H54 (cell line): ENCODE measurements around the gene OSBPL10.
A peak's percentile ranks its signal among the peaks of the same experiment; 100 is the strongest.

Source experiments
- DNase-seq: peaks from one replicate; pipeline ENCODE4 v3.0.0; 2011; ENCODE audit warnings: low spot score, mixed read lengths; ENCODE audit not compliant: insufficient read length
- FAIRE-seq: peaks from 3 replicates; lab custom pipeline; 2011; peaks lifted over from hg19 to GRCh38; lab: Jason Lieb, UNC
- POLR2A ChIP-seq: IDR thresholded peaks from 2 replicates; pipeline ENCODE4 v1.6.1; 2011; ENCODE audit warnings: low read depth, mild to moderate bottlenecking, low read length

OSBPL10 gene

DNA sequence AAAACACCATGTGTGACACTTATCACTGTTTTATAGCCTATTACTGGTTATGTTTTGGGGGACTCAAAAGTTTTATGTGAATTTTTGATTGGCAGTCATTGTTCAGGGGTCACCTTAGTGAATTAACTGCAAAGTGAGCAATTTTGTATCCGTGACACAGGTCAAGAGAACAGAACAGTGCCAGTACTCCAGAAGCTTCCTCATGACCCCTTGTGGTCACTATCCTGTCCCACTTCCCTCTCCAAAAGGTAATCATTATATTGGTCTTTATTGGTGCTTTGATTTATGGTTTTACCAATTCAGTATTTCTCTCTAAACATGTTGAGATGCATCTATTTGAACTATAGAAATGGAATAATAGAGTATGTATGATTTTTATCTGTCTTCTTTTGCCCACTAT lies 341.2 kb downstream of the OSBPL10 start:
- no peak for TF ChIP-seq POLR2A
- FAIRE-seq (no peak), DNase-seq (no peak)

DNA sequence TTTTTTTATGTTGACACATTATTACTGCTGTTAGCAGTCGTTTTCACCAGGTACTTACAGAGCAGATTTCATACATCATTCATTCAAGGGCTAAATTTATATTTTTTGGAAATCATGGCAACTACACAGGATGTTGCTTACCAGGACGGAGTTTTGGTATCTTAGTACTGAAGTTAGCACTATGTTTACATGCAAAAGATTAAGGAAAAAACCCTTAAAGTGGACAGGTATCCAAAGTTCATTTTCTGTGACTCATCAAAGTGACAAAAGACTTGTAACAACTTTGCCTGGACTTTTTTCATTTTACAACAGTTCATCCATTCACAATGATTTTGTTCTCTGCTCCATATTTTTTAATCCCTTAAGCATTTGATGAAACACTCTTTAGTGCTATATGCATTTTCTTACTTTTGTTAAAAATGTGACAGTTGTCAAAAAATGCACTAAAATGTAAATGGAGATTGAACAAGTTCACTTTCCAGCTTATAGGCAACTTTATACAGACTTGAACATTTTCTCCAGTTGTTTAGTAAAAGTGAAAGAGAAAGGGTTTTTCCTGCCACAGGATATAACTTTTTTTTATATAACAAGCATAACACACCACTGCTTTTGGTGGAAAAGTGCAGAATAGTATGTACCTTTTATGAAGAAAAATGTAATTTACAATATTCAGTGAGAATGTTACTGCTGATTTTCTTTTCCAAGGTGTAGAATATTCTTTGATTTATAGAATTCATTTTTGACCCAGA lies 344.2 kb downstream of the OSBPL10 start:
- DNase-seq (no peak), FAIRE-seq (peak; percentile 65)
- no peak for TF ChIP-seq POLR2A

DNA sequence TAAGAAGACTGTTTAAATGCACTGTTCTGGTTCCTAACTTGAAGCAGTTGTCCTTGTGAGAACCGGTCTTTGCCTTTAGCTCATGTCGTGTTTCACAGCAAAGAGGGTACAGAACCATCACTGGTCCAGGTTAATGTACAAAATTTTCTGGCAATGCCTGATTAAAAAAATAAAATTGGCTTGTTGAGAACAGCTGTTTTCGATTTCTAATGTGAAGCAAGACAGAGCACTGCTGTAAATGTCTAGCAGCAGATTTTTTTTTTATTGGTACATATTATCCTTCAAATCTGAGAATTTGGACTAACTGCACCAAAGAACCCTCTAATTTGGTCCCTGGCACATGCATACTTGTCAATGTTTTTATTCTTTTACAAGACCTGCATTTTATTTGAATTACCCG lies 345.0 kb downstream of the OSBPL10 start:
- no peak for TF ChIP-seq POLR2A
- DNase-seq (no peak), FAIRE-seq (no peak)

DNA sequence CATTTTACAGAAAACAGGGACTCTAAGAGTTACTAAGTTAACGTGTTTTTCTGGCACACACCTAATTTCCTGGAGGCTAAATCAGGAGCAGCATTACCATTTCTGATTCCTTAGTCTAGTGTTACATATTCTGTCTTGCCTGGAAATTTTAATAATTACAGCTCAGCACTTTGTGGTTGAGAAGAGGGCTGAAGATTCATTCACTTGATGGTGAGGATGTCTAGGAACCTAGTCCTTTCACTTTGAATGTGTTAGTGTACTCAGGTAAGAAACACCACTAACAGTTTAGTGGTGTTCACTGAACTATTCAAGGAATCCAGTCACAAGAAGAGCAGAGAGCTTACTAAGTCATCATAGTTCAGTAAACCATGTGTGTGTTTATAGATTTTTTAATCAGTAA lies 345.5 kb downstream of the OSBPL10 start:
- FAIRE-seq: peak; percentile 30
- DNase-seq: no peak
- no peak for TF ChIP-seq POLR2A

DNA sequence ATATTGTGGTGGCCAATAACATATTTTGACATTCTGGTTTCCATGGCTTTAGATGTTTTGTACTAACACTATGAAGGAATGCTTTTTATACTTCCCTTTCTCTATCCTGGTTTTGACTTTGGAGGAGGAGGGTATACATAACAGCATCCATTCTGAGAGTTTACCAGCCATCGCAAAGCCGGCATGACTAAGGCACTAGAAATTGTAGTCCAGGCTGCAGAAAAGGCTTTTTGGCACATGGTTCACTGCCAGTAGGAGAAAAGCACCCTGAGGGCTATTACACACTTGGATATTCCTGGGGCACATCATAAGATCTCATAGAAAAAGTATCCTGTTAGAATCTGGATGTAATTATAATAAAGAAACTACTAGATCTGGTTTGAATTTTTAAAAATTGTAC lies 346.6 kb downstream of the OSBPL10 start:
- TF ChIP-seq POLR2A: no peak
- DNase-seq (no peak), FAIRE-seq (peak; percentile 30)

DNA sequence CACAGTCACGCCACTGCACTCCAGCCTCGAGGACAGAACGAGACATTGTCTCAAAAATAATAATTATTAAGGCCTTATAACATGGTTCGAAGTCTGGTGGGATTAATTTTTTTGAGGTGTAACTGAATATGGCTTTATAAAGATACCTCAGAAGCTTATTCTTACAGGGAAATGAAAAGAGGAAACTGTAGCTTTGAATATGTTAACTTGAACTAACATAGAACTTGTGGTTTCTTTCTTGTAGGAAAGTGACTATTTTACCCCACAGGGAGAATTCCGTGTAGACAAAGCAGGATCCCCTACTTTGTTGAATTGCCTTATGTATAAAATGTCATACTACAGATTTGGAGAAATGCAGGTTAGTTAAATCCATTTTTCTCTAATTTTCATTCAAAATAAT lies 352.0 kb downstream of the OSBPL10 start:
- TF ChIP-seq POLR2A: no peak
- FAIRE-seq: no peak
- no peak for DNase-seq

DNA sequence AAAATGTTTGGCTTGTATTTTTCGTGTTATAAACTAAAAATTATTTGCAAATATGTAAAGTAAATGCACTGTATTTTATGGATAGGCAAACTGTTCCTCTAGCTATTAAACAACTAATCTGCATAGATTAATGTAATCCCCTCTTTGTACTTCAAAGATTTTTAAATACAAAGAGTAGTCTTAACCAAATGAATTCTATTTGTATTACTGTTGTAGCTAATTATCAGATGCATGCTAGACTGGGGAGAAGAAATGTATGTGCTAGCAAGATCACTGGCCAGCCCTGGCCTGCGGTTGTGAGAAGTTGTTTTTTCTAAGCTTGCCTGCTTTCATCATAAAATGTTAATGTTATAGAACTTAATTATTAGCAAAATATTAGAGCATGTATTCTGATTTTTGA lies 355.7 kb downstream of the OSBPL10 start:
- FAIRE-seq (no peak), DNase-seq (no peak)
- no peak for TF ChIP-seq POLR2A

DNA sequence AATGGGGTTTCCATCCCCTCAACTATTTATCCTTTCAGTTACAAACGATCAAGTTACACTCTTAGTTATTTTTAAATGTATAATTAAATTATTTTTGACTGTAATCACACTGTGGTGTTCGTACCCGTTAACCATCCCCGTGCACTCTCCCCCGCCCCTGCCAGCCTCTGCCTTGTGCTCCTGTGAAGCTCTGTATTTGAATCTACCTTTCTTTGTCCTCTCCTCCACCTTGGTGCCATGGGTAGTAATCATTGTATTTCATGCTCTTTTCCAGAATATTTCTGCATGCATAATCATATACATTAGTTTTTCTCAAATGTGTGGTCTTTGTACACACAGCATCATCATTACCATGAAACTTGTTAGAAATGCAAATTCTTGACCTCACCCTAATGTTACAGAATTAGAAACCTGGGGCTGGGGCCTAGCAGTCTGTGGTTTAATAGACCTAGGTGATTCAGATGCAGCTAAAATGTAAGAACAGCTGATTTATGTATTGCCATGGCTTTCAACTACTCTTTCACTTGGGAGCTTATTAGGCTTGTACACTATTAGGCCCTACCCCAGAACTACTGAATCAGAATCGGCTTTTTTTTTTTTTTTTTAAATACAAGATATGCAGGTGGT lies 356.9 kb downstream of the OSBPL10 start:
- FAIRE-seq (no peak), DNase-seq (no peak)
- TF ChIP-seq POLR2A: no peak

DNA sequence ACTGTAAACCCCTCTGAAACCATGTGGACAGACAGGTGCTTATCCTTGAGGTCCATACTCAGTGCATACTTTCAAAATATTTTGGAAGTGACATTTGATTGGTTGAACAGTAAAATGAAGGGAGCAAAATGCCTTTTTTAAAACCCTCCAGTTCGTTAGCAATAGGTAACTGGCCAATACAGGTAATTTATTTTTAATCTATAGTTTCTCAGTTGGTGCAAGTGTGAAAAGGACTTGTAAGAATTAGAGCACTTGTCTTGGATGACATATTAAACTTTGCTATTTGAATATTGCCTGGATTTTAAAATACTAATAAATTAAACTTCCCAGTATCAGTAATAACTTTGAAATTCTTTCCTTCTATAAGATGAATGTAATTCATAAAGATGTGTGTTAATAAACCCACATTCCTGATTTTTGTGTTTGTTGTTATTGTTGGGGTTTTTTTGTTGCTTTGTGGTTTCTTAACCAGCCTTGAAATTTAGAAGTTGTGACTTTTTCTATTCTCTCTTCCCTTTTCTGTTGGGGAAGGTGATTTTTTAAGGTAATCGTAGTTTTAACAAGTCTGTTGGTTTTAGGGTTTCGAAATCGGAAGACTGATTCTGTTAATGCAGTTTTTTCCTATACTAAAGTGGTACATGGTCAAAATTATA lies 358.3 kb downstream of the OSBPL10 start:
- FAIRE-seq: no peak
- no peak for TF ChIP-seq POLR2A
- no peak for DNase-seq

DNA sequence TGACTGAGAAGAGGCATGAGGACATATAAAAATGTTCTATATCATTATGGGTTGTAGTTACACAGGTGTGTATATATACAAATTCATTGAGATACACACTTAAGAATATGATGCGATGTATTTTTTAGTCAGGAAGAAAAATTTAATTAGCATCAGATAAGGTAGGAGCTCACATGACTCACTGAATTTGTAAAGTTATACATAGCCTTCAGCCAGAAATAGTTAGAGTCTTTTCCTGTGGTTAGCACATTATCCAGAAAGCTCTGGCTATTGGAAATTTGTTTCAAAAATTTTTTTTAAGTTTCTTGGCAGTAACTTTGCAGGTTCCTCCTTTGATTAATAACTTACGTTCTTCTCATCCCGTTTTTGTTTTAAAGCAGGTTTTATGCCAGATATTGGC lies 359.7 kb downstream of the OSBPL10 start:
- no peak for TF ChIP-seq POLR2A
- DNase-seq: no peak
- no peak for FAIRE-seq

DNA sequence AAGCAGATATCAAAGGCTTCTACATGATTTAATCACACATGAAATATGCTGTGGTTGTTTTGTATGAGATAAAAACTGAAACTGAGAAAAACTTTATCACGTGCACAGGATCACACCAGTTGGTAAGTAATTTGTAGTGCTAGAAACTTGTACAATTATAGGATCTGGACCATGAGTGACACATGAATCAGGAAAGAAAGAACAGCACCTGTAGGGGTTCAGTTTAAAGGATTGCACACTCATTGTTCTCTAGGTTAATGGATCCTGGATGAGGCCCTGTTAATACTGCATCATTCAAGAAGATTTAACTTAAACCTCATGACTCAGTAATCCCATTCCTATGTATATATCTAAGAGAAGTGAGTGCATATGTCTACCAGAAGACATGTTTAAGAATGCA lies 360.4 kb downstream of the OSBPL10 start:
- no peak for FAIRE-seq
- DNase-seq: no peak
- no peak for TF ChIP-seq POLR2A

DNA sequence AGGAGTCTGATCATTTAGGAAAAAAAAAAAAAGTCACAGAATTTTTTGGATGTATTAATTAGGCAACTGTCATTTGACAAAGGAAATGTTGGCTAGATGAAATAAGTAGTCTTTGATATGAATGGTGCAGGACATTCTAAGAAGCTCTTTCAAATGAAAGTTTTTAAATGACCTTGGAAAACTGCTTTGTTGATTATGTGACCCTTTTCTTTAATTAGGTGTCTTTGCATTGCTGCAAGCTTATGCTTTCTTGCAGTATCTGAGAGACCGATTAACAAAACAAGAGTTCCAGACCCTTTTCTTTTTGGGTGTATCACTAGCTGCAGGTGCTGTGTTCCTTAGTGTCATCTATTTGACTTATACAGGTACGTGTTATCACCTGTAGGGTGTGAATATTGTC lies 364.4 kb downstream of the OSBPL10 start:
- DNase-seq: no peak
- TF ChIP-seq POLR2A: no peak
- FAIRE-seq: no peak

DNA sequence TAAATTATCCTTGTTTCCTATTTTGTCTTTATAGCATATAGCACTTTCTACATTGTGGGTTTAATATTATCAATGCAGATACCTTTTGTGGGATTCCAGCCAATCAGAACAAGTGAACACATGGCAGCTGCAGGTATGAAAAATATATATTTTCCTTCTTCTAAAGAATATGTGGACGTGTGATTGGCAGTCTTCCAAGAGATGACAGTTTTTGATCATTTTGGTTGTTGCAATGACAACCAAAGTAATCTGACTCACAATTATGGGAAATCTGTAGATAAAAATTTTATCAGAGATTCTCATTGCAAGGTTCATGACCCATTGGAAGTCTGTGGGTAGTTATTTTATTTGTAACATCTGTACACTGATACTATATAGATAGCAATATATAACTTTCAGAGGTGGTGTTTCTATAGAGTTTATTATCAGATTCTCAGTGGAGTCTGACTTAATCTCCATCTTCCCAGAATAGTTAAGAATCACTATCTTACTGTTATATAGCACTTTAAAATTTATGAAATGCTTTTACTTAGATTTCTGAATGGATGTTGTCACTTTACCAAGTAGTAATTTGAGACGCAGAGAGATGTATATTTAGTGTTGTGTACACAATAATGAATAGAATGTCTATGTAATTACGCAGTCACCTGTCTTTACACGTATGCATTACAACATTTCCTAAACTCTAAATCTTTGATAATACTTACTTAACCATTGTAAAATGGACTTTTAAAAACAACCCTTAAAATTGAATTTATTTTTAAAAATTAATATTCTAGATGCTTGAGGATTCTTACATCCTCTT lies 365.8 kb downstream of the OSBPL10 start:
- DNase-seq (no peak), FAIRE-seq (peak; percentile 48)
- TF ChIP-seq POLR2A: no peak
